ENCODE results near the gene PCBP3. TPM values are rescaled to one million over a fixed set of nuclear protein-coding genes. Genes with fewer than 3 reads are reported as not detected.
"Not testable (repeated sequence)": the region's sequence is repeated elsewhere in the genome, so short reads cannot be mapped to it uniquely, and the experiment has no call there.

The PCBP3 gene
- total RNA-seq, 1 donor from 2014 or later, result not detected

DNA sequence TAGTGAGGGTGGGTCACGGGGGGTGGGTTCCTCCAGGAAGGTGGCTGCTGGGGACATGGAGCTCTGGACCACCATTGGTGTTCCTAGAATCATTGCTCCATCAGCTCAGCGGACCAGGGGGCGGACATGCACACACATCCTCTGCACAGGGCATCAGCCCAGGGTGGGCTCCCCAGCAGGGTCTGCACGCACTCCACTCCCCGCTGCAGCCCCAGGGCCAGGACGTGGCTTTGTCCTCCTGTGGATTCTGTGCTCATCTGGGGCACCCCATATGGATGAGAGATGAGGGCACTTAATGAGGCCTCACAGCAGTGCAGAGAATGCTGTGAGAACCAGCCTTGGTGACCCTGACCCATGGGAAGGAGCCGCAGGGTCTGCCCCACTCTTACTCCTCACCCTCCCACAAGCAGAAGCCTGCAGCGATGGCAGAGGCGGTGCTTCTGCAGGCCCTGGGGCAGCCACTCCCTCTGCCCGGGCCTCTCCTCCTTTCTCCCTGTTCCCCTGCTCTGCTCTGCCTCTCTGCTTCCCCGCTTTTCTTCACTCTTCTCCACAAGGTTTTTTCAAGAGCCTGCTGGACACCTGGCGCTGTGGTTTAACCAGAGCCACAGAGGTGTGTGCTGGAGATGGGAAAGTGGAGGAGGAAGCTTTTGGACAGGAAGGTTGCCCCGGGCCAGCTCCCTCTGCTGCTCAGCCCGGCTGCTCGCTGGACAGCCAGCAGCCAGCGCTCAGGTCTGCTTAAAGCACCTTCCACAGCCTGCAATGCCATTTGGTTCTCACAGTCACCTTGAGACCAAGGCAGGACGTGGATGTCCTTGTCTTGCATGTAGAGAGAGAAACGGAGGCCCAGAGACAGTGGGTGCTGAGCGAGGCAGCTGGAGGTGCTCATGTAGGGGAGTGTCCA, 26.3 kb upstream of the PCBP3 start:
- Histone ChIP-seq H3K36me3 (ENCODE audit: control insufficient read depth, insufficient read depth, low read length) (no peaks in the 10 kb centered on the region), H3K4me3 (ENCODE audit: low read depth, low read length) (no peak overlapping the region), H3K27me3 (ENCODE audit: control insufficient read depth, insufficient read depth, low read length) (no peaks in the 10 kb centered on the region)
- DNase-seq (ENCODE audit: low read depth) (no peak), FAIRE-seq (no peak)
- TF ChIP-seq, protein P1, sequence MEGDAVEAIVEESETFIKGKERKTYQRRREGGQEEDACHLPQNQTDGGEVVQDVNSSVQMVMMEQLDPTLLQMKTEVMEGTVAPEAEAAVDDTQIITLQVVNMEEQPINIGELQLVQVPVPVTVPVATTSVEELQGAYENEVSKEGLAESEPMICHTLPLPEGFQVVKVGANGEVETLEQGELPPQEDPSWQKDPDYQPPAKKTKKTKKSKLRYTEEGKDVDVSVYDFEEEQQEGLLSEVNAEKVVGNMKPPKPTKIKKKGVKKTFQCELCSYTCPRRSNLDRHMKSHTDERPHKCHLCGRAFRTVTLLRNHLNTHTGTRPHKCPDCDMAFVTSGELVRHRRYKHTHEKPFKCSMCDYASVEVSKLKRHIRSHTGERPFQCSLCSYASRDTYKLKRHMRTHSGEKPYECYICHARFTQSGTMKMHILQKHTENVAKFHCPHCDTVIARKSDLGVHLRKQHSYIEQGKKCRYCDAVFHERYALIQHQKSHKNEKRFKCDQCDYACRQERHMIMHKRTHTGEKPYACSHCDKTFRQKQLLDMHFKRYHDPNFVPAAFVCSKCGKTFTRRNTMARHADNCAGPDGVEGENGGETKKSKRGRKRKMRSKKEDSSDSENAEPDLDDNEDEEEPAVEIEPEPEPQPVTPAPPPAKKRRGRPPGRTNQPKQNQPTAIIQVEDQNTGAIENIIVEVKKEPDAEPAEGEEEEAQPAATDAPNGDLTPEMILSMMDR (IDR thresholded peaks at IDR 0.05; ENCODE audit: insufficient read depth, low read length, severe bottlenecking), result no peak

DNA sequence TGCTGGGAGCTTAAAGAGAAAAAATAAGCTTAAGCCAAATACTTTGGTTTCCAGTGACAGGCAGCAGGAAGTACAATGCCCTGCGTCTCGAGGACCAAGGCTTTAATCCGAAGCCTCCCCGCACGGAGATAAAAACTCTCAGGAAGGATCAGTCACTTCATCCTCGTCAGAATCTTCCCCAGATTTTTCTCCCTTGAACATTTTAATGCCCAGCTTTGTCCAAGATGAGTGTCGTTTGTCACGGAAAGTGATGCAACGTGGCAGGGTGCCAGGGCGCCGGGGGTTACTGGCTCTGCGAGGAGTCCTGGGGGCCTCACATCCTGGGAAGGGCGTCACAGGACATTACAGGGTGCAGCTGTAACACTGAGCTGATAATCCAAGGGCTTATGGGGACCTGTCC, 25.2 kb upstream of the PCBP3 start:
- DNase-seq (ENCODE audit: low read depth), result no peak
- TF ChIP-seq, protein P1 (IDR thresholded peaks at IDR 0.05; ENCODE audit: insufficient read depth, low read length, severe bottlenecking), result no peak
- Histone ChIP-seq H3K27me3 (ENCODE audit: control insufficient read depth, insufficient read depth, low read length) (no peaks in the 10 kb centered on the region), H3K36me3 (ENCODE audit: control insufficient read depth, insufficient read depth, low read length) (no peaks in the 10 kb centered on the region), H3K4me3 (ENCODE audit: low read depth, low read length) (no peak overlapping the region)
- no peak for FAIRE-seq

DNA sequence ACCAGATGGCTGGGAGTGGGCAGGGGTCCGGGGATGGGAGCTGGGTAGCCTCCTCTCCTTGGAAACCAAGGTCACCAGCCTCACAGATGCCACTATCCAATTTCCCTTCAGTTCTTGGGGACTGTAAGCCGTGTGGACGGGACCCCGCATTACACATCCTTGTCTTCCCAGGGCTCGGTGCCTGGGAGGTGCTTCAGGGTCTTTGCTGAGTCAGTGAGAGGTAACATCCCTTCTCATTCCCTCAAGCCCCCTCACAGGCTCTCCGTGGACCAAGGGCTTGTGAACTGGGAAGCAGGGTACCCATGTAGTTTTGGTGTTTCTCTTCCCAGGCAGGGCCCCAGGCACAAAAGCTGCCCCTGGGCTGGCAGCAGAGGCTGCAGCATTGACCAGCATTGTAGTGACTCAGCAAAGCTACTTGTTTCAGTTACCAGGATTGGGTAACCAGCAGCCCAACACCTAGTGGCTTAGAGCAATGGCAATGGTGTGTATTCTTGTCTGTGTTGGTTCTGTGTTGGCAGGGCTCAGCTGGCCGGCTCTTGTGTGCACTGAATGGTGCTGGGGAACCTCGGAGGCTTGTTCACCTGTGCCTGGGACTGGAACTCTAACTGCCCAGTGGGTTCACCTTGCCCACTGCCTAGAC, 24.6 kb upstream of the PCBP3 start:
- TF ChIP-seq, protein P1 (IDR thresholded peaks at IDR 0.05; ENCODE audit: insufficient read depth, low read length, severe bottlenecking), result no peak
- Histone ChIP-seq H3K36me3 (ENCODE audit: control insufficient read depth, insufficient read depth, low read length) (no peaks in the 10 kb centered on the region), H3K27me3 (ENCODE audit: control insufficient read depth, insufficient read depth, low read length) (no peaks in the 10 kb centered on the region), H3K4me3 (ENCODE audit: low read depth, low read length) (no peak overlapping the region)
- FAIRE-seq, result no peak
- DNase-seq (ENCODE audit: low read depth), result no peak

DNA sequence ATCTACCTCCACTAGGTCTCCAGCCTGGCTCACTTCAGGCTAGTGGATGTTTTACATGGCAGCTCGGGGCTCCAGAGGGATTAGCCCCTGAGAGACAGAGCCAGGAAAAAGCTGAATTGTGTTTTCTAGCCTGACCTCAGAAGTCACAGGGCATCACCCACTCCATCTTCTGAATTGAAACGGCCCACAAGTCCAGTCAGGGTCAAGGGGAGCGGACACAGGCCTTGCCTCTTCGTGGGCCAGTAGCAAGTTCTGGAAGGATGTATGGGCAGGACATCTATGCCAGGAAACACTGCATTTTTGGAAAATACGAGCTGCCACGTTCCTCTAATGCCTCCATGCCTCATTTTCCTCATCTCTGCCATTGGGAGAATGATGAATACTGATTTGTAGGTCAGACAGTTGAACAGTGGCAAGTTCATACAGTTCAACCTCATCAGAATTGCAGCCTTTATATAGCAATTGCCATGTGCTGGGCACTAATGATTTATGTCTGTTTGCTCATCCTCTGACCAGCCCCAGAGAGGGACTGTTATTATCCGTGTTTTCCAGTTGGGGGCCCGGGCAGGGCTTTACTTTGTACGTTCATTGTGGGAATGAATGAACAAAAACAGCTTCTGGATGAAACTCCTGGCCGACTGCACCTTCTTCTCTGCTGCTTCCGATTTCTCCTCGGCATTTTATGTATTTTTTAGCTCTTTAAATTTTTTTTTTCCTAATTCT, 23.2 kb upstream of the PCBP3 start:
- TF ChIP-seq, protein P1 (IDR thresholded peaks at IDR 0.05; ENCODE audit: insufficient read depth, low read length, severe bottlenecking), result no peak
- H3K4me3 ChIP-seq (ENCODE audit: low read depth, low read length), result no peak overlapping the region
- DNase-seq (ENCODE audit: low read depth), result no peak
- no peaks in the 10 kb centered on the region for H3K36me3 ChIP-seq (ENCODE audit: control insufficient read depth, insufficient read depth, low read length)
- FAIRE-seq, result no peak
- no peaks in the 10 kb centered on the region for H3K27me3 ChIP-seq (ENCODE audit: control insufficient read depth, insufficient read depth, low read length)

DNA sequence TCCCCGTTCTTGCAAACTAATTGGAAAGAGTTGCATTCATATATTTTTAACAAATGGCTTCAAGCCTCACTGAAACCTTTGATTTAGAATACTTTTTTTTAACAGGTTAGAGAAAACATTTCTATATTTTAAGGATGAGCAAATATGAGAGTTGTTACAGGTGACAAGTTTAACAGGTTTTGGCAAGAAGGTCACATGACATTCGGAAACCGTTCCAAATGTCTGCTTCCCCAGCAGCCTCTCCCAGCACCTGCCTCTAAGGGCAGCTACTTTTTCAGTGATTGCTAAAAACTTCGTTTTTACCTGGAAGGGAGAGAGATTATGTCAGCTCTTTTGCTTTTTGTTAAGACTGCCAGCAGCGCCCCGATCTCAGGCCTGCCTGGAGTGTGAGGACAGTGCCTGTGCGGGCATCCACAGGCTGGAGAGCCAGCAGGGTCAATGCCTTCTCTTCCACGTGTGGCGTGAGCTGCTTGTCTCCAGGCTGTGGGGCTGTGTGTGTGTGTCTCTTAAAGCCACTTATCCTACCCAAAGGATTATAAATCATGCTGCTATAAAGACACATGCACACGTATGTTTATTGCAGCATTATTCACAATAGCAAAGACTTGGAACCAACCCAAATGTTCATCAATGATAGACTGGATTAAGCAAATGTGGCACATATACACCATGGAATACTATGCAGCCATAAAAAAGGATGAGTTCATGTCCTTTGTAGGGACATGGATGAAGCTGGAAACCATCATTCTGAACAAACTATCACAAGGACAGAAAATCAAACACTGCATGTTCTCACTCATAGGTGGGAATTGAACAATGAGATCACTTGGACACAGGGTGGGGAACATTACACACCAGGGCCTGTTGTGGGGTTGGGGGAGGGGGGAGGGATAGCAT, 21.8 kb upstream of the PCBP3 start:
- H3K36me3 ChIP-seq (ENCODE audit: control insufficient read depth, insufficient read depth, low read length); DNase-seq (ENCODE audit: low read depth); FAIRE-seq; H3K4me3 ChIP-seq (ENCODE audit: low read depth, low read length); H3K27me3 ChIP-seq (ENCODE audit: control insufficient read depth, insufficient read depth, low read length): not testable (repeated sequence)

Measured in bronchial epithelial cell (primary cell).